GM19099 (cell line): ENCODE results near the gene CCDC154.

ENCODE experiments used
- POLR2A ChIP-seq: IDR thresholded peaks from 3 replicates; pipeline ENCODE4 v1.6.1; 2011; ENCODE audit warnings: low read depth; ENCODE audit not compliant: insufficient read length; ENCODE audit errors: extremely low read depth

The CCDC154 gene

DNA sequence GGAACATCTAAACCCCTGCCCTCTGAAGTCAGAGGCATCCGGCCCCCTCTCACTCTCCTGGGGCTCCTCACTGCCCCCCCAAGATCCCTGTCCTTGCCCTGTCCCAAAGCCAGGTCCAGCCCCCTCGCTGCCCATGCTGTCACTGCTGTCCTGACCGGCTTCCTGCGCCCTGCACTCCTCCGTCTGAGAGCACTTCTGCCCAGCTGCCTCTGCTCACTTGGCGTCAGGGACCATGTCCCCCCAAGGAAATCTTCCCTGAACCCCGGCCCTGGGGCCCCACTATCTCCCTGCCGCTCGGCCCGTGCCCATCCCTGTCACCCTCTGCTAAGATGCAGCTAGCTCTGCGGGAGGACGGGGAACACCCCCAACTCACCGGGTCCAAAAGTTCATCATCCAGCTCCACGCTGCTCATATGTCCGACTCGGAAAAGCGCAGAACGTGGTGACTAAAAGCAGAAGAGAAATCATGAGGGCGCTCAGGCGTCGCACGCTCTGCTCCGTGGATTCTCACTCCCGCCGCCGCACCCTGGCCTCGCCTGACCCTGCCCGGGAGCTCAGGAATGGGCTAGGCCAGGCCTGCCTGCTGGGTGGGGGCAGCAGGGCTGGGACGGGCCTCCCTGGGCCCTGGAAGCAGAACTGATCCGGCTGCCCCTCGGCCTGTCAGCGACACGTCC is 20.7 kb upstream of the CCDC154 start:
- TF ChIP-seq POLR2A, result no peak

DNA sequence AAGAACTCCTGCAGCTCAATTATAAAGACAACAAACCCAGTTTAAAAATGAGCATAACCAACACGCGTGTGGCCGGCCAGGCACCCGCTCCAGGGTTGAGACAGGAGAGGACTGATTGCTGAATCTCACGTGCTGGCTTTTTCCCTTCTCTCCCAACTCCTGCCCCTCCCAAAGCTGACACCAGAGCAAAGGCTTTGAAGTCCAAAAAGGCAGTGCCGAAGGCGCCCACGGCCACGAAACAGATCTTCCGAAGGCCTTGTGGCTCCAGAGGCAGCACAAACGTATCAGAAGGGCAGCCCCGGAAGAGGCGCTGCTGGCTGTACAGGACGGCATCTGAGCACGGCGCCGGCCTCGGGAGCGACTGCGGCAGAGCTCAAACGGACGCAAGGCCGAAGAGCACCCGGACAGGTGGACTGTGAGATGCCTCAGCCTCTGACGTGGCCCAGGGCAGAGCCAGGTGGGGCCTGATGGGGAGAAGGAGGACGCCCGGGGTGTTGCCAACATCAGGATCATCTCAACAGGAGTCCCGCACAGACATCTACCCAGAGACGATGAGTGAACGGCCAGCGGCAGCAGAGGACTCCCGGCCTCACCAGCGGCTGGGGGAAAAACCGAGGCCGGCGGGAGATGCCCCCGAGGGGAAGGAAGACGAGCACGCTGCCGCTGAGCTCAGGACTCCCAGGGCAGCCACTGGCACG is 20.0 kb upstream of the CCDC154 start:
- TF ChIP-seq POLR2A, result no peak

DNA sequence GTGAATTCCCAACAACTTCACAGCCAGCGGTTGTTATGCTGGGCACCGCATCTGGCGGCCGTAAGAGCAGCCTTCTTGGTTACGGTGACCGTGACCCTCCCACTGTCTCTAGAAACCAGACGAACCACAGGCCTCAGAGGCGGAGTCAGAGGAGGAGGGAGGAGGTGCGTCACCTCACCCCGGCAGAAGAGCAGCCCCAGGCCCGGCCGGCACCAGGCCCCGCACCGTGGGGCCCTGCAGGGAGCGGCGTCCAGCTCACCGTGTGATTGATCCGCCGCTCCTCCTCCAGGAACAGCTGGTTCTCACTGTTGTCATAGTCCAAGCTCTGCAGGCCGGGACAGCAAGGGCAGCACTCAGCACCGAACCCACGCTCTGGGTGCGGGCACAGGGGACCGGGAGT is 16.8 kb upstream of the CCDC154 start:
- no peak for TF ChIP-seq POLR2A

DNA sequence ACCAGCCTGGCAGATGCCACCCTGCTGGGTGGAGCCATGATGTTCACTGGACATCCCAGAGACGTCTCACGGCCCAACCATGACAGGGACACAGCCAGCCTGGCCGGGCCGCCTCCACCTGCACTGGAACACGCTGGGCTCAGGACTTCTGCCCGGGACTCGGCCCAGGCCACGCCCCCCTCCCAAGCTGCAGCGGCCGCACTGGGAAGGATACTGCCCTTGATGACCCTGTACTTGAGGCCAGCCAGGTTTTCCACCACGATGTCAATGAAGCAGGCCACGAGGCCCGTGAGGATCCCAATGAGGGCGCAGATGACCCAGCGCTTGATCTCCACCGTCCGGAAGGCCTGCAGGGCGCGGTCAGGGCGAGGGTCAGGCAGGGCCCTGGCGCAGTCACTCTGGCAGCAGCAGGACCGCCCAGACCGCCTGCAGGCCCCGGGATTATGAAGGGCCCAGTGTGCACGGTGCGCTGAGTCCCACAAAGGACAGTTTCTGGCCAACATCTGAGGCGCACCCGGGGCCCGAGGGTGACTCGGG is 16.3 kb upstream of the CCDC154 start:
- TF ChIP-seq POLR2A, result no peak

DNA sequence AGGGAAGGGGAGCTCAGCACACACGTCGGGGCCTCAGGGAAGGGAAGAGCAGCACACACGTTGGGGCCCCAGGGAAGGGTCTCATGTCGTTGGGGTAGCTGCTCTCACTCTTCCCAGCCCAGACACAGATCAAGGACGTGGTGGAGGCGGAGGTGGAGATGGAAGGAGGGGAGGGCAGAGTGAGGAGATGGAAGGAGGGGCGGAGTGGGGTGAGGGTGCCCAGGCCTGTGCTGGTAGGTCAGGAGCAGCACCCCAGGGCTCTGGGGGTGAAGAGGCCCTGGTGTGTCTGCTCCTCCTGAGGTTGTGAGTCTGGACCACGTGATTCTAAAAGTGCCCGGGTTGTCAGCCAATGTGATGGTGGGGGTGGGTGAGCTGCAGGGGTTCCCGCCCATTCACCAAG is 15.6 kb upstream of the CCDC154 start:
- TF ChIP-seq POLR2A, result no peak

DNA sequence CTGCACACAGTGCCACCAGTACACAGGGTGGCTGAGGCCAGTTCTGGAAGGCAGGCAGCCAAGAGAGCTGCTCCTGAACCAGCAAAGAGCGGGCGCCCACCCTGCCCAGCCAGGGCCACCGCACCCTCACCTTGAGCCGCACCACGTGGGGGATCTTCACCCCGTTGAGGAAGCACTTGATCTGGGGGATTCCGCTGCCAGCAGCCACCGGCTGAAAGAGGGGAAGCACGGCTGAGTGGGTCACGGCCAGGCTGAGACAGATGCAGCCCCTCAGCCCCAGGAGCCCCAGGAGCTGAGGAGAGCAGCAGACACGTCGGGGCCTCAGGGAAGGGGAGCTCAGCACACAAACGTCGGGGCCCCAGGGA is 14.6 kb upstream of the CCDC154 start:
- no peak for TF ChIP-seq POLR2A

DNA sequence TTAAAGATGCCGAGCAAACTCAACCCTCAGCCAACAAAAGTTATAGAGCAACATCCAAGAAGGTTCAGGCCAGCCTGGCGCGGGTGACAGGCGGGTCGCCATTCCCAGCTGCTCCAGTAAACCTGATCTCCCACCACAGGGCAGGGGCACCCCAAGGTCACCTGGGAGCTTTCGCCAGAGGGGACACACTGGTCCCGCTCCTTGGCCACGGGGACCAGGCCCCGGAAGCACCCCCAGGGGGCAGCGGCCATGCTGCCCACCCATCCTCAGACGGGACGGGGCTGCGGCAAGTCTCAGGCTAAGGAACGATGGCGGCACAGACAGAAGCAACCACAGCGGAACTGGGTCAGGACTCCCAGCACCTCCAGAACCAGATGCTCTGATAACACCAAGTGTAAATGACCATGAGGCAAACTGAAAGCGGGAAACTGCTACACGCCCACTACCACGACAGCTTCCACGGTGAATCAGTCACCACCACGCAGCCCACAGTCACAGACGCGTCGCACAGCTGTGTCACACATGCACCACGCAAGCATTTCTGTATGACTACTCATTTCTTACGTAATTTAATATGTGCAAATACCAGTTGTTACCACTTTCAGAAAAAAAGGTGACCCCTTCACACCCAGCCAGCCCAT is 14.1 kb upstream of the CCDC154 start:
- TF ChIP-seq POLR2A, result no peak

DNA sequence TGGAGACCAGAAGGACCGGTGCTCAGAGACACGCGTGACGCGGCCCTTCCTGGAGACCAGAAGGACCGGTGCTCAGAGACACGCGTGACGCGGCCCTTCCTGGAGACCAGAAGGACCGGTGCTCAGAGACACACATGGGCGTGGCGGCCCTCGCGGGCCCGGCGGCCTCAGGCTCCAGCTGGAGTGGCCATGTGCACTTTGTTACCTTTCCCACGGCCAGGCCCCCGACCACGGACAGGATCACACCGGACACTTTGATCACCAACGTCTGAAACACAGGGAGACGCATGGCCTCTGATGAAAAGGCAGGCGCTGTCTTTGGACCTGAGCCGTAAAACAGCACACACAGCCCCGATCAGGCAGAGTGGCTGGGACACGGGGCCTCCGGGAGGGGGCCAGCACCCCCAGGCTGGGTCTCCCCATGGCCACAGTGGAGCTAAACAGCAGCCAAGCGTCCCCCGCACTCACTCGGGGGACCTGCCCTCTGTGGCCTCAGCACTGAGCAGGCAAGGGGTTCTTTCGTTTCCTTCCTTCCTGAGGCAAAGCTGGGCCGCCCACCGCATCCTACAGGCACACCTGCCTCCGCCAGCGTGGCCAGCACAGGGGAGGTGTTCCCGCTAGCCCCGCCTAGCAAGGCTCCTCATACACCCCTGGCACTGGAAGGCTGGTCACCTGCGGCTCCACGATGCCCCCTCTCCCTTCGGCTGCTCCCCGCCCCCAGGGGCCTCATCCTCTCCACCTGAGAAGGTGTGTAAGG is 13.3 kb upstream of the CCDC154 start:
- no peak for TF ChIP-seq POLR2A

DNA sequence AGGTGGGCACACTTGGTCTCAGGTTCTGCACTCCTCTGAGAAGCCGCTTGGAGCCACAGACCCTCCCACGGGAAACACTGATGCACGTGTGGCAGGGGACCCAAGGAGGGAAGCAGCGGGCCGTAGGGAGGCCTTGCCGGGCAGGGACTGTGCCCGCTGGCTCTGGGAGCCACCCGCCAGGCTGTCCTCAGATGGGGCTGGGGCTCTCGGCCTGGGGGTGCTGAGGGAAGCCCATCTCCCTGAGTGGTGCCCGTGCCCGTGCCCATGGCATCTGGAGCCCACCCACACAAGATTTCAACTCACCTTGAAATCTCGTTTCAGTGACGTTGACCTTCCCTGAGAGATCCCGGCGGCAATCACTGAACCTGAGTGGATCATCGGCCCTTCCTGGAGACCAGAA is 12.6 kb upstream of the CCDC154 start:
- TF ChIP-seq POLR2A, result no peak

DNA sequence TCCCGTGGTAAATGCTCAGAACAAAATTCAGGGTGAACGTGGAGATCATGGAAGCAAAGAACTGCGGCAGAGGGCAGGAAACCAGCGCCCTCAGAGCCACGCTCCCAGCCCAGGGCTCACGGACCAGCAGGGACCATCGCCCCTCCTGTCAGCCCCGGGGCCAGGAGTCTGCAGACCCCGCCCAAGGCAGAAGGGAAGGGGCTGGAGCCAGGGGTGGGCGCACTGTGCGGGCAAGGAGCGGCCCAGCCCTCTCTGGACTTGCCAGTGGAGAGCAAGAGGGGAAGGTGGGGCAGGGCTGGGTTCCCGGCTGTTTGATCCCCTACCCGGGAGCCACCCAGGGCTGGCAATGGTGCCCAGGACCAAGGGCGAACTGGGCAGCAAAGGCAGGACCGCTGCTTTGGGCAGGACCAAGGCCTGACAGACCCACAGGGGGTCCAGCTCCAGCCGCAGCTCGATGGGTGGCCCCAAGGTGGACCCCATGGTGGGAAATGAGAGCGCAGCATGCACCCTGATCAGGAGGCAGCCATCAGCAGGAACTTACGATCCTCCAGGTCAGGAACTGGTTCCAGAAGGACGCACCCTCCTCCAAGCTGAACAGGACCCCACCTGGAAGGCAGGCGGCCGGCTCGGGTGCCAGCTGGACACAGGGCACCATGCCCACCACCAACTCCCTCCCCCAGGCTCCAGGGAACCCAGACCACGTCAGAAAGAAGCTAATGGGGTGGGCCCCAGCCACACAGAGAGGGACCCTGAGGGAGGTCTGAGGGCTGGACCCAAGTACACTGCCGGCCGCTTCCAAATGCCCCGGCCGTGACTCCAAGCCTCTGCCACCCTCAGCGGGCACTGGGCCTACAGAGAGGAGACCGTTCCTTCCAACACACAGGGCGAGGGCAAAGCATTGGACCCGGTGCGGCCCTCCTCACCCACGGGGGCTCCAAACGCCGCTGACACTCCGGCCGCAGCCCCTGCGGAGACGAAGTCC is 11.1 kb upstream of the CCDC154 start:
- TF ChIP-seq POLR2A, result no peak

DNA sequence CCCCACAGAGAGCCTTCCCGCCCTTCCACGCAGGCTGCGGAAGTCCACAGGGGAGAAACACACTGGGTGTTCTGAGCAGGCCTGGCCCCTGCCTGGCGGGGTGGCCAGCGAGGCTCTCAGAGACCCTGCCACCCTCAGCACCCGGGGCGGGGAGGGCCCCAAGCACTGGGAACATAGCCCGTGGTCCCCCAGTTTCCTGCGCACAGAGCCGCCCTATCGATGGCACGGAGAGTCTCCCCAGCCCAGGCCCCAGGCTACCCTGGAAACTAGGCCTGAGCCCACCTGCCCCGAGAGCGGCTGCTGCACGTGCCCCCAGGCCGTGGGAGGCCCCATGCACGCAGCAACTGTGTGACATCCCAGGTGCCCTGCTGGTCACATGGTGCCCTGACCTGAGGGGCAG is 10.2 kb upstream of the CCDC154 start:
- TF ChIP-seq POLR2A, result no peak

DNA sequence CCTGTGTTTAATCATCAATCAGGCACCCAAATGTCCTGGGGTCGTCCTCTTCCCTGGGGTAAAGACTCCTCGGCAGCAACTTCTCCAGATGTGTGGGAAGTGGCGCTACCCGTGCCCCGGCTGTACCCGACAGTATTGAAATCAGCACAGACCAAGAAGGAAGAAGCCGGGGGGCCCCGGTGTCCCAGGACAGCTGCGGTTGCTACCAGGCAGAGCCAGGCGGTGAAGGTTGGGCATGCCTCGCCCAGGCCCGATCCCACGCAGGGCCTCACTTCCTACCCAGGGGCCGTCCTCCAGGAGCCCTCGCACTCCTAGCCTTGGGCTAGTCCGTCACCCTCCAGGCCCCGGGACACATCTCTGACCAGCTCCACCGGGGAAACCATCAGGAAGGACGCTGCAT is 9.0 kb upstream of the CCDC154 start:
- no peak for TF ChIP-seq POLR2A

DNA sequence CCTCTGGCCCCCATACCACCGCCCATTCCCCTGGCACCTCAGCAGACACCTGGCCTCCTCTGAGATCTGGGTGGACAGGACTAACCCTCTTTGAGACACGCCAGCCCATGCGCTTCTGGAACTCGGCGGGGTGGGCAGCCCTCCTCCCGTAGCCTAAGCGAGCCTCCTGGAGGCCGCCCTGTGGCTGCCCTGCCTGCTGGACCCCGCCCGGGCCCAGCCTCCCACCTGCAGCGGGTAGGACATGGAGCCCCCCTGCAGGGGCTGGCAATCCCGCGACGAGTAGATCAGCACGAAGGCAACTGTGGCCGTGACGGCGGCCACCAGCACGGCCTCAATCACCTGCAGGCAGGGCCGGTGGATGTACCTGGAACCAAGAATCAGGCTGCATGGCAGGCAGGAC is 8.2 kb upstream of the CCDC154 start:
- TF ChIP-seq POLR2A, result no peak

DNA sequence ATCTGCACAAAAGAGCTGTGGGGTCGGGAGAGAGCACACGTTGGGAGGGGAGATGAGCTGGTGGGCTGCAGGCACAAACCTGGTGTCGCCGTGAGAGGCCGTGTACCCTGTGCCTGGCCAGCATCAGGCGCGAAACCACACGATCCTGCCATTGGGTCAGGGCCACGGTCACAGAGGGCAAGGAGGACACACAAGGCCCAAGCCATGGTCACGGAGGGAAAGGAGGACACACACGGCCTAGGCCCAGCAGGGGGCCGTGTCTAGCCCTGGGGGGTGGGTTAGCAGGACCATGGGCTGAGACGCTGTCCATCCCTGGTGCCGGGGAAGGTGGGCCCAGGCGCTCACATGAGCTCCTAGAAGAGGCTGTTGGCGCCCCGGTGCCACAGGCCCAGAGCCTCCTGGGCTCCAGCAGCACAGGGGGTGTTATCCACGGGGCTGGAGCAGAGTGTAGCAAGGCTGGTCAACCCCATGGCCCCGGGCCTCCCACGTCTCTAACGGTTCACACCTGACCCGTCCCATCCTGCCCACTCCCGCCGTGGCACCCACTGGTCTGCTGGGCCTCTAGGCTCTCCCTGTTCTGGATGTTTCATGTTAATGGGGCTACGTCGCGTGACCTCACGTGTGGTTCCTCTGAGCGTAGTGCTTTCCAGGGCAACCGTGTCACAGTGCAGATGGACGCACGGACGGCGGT is 7.5 kb upstream of the CCDC154 start:
- no peak for TF ChIP-seq POLR2A
